ENCODE results near the gene RRAS.

Gene RRAS

DNA sequence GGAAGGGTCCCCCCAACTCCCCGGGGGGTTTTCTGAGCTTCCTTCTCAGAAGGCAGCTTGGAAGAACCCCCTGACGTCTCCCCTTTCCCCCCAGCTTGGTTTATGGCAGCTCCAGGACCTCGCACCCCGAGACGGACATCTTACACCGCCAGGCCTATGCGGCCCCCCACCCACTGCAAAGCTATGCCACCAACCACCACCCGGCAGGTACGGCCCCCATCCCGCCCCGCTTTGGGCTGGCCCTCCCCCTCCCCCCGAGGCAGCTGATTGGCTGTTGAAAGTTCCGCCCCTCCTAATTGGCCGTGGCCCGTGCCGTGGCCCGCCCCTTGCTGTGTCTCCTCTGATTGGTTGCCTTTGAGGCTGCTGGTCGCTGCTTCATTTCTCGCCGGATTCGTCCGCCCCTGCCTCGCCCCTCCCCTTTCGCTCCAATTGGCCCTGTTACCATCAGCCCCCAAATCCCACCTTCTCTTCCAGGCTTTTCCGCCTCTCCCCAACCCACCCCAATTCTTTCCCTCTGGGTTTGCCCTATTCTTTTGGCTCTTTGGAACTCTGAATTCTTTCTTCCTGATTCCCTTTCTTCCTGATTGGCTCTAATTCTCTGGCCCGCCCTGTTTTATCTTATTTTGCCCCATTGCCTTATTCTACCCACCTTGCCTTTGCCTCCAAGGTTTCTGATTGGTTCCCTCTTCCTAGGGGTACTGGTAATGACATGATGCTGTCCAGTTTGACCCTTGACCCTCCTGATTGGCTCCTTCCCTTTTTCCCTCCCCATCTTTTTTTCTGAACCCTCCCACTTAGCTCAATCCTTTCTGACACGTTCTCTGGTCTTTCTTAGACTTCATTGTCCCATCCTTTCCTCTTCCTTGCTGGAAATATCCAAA is 46.5 kb downstream of the RRAS start:
- DNase-seq = peak; percentile 91

DNA sequence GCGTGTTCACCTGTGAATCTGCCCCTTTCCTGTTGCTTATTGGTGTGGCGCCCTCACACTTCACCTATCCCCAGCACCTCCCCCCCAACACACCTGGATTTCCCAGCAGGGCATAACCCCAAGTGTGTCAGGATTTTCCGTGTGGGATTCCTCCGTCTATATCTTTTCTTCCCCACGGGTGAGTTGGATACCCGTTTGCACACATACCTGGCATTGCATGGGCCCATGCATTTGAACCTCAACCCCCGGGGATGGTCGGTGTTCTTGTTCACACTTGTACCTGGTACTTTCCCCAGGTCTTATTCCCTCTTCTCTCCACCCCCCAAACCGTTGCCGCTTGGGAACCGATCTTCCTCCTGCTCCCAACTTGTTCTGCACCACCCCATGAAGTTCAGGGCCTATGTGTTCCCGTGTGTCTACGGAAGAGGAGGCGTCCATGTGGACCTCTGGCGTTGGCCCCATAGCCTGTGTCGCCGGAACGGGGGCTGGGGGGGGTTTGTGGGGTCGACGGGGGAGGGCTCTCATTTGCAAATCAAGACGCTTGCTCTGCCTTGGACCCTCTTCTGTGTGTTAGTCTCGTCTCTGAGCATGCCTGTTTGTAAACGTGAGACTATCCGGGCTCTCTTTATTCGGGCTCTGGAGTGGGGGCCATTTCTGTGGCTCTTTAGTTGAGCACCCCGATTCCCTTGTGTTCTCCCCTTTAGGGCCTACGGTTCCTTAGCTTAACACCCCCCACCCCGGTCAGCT is 47.3 kb downstream of the RRAS start:
- no peak for DNase-seq

DNA sequence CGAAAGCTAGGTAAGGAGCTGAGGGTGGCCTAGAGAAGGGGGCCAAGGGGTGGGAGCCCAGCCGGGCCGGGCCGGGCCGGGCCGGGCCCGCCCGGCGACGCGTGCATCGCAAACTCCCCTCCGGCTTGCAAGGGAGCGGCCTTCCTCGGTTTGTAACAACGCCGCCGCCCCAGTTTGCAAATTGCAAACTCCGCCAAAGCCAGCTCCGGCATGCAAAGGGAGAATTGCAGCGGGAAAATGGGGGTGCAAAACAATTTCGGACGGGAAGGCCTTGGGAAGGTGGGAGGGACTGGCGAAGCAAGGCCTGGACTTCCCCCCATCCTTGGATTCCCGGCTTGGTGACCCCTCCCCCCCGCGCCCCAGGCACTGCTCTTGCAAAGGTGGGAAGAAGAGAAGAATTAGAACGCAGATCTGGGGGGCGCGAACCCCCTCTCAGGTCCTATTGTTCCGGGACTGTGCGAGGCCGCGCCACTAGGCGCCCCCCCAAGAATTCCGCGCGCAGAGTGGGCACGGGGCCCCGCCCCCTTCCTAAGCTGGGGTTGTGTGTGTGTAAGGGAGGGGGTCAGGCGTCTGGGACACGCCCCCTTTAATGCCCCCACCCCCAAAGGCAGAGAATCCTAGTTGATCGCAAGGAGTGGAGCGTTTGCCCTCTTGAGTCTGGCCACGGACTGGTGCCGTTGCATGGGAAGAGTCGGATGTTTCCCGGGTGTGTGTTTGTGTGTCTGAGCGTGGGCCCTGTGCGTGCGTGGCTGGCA is 48.0 kb downstream of the RRAS start:
- DNase-seq = peak; percentile 18

DNA sequence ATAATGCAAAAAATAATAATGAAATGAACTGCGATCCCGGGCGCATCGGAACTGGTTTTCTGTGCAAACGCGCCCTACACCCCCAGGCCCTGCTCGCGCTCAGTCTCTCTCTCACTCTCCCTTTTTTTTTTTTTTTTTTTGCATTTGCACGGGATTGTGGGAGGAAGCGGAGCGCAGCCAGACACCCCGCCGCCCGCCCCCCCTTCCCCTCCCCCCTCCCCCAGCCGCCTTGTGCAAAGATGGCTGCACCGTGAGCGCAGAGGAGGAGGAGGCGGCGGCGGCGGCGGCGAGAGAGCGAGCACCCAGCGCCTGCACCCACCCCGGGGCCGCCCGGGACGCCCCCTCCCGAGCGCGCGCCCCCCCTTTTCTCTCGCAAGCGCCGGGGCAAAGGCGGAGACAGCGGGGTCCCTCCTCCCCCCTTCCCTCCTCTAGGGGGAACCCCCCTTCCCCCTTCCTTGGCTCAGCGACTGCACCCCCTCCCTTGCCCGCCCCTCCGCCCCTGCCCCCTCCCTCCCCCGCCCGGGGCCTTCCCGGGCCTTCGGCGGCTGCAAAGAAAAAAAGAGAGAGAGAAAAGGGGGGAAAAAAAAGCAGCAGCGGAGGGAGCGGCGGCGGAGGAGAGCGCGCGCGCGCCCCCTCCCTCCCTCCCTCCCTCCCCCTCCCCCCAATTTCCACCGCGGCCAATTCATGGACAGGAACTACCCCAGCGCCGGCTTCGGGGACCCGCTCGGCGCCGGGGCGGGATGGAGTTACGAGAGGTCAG is 48.8 kb downstream of the RRAS start, which contains the start of gene PRR12:
Gene PRR12, plus strand, starts transcription at position 212 of the 760 bp plus-strand sequence. Its CDS starts 473 bp downstream, at position 685.
- peak; percentile 73 for DNase-seq

DNA sequence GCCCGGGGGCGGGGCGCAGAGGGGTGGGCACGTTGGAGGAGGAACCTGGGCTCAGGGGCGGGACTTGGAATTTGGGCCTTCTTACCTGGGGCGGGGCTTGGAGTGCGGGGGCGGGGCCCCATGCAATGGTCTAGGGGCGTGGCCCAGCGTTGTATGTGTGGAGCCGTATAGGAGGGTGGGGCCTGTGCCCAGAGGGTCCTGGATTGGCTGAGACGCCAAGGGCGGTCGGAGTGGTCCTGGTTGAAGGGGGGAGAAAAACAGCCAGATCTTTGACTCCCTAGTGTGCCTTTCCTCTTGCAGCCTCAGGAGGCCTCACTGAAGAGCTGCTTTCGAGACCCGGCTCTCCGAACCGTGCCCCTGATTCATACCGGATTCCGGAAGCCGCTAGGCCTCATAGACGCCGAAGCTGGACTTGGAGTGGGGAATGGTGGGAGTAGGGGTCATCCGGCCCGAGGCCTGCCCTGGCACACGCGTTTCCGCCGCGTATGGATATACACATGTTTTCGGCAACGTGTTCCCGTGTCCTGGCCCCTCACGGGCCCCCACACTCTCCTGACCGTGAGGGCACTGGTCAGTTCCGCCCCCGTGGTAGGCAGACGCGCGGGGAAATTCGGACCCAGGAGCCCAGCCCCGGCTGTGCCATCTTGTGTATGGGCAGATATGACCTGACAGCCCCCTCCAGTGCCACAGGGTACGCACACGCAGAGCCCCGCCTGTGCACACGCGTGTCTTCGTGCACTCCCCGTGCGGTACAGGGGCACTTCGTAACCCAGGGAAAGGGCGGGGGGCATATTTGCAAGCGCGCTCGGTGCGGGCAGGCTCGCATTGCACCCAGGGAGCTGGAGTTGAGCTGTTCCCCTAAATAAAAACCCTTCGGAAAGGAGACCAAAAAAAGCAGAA is 49.6 kb downstream of the RRAS start:
- DNase-seq = peak; percentile 98

DNA sequence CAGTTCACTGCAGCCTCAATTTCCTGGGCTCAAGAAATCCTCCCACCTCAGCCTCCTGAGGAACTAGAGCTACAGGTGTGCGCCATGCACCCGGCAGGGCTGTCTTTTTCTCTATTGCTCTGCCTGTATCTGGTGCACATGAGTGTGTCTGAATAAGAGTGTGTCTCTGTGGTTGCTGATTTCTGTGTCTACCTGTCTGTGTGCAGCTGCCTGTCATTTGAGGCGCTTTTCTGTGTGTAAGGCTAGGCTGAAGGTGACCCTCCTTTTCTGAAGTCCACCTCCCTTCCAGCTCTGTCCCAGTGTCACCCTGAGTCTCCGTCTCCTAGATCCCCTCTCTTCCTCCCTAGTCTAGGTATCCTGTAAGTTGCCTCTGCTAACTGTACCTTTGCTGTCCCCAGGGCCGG is 50.4 kb downstream of the RRAS start:
- no peak for DNase-seq

DNA sequence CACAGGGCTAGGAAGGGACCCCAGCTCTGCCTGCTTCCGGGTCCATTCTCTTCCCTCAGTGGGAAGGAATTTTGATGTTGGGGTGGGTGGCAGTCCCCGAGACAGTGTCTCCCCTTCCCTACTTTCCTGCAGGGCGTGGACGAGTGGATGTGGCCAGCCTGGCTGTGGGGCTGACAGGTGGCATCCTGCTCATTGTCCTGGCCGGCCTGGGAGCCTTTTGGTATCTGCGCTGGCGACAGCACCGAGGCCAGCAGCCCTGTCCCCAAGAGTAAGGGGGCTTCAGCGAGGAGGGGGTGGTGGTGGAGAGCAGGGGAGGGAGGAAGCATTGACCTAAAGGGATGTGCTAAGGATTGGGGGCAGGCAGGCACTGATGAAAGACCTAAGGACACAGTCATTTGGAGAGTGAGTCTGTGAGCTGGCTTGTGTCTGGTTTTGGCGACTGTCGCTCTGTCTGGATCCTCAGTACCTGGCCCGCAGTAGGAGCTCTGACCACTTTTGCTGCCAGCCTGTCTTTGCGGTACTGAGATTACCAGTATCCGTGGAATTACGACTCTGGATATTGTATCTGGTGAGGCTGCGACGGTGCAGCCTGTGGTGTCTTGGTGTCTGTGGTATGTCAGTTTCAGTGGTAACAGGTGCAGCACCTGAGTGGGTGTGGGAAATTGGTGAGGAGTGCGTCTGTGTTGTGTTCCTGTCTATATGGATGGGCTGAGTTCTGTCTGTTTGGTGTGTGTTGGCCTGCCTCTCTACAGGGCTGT is 51.4 kb downstream of the RRAS start:
- peak; percentile 17 for DNase-seq

DNA sequence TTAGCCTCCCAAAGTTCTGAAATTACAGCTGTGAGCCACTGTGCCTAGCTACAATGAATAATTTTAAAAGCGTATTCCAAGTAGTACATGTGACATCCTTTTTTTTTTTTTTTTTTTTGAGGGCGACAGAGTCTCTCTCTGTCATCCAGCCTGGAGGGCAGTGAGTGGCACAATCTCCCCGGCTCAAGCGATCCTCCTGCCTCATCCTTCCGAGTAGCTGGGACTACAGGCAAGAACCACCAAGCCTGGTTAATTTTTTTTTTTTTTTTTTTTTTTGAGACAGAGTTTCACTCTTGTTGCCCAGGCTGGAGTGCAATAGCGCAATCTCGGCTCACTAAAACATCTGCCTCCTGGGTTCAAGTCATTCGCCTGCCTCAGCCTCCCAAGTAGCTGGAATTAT is 52.7 kb downstream of the RRAS start:
- DNase-seq = no peak
